Stimulated activated CD4-positive, alpha-beta T cell treated with anti-CD3 and anti-CD28 coated beads, TNF-alpha, amount 100 ng/mL, for 4 hours (primary cell): ENCODE measurements around the gene YIPF1.
"Not testable (repeated sequence)": the region's sequence is repeated elsewhere in the genome, so short reads cannot be mapped to it uniquely, and the experiment has no call there.

Experiments used
- DNase-seq, 3 experiments: peaks; one replicate each; pipeline ENCODE4 v3.0.0-alpha.2; 2020; ENCODE audit warnings: low read depth in 3 of 3

Gene YIPF1

DNA sequence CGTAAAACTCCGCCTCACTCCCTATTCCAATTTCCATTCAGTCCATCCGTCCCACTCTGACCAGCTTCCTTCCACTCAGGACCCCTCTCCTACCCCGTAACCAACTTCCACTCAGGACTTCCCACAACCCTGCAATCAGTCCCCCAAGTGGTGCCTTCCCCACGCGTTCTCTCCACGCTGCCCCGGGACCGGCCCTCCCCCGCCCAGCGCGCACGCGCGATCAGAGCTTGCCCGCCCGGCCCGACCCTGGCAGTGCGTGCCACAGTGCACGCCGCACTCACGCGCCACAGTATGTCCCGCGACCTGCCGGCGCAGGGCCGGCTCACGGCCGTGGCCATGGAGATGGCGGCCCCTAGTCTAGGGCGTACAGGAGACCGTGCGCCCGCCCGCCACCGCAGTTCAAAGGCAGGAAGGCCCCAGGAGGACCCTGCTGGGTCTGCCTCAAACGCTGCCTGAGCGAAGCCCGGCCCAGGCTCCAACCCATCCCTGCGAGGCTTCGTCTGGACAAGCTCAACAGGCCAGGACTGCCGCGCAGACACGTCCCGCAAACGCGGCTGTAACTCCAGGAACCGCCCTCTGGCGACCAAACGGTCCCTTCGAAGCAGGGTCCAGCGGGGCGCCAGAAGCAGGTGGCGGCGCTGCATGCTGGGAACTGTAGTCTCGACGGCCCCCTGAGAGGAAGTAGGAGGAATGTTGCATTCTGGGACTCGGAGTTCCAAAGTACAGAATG is 51.5 kb downstream of the YIPF1 start, which contains the start of gene NDC1:
Gene NDC1, minus strand, starts transcription at position 373 of the 730 bp plus-strand sequence. Its CDS starts 35 bp downstream, at position 338.
- DNase-seq, result peak; percentile 77 to 86 (median 83)

DNA sequence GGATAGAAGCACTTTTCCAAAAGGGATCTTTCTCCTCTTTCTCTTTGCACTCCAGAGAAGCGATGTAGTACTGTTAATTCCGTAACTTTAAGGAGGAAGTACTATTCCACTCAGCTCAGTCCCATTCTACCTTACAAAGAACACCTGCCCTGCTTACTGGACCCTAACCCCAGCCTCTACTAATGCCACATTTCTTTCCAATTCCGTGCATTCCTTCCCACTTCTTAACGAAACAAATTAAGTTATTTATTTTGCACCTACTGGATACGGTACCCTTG is 52.0 kb downstream of the YIPF1 start:
- no peak for DNase-seq

DNA sequence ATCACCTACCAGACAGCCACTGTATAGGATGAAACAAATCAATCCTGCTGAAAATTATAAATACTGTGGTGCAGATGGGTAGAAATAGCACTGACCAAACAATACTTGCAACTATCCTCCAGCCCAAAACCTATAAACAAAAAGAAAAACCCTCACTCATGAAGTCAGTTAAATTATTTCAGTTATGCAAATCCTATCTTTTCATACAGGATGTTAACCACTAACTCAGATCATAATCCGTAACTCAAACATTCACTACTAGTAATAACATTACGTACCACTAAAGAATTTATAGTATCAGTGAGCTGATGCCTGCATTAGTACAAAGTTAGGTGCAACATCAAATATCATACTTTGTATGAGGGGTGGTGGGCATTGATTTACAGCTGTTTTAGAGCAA is 54.1 kb downstream of the YIPF1 start:
- DNase-seq, result no peak

DNA sequence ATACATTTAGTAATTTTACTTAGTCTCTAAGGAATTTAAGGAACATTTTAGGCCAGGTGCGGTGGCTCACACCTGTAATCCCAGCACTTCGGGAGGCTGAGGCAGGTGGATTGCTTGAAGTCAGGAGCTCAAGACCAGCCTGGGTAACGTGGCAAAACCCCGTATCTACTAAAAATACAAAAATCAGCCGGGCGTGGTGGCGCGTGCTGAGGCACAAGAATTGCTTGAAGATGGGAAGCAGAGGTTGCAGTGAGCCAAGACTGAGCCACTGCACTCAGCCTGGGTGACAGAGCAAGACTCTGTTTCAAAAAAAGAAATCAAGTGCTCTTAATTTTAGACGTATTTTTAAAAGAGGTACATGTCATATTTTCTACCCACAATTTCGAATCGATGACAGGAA is 54.8 kb downstream of the YIPF1 start:
- DNase-seq, result no peak

DNA sequence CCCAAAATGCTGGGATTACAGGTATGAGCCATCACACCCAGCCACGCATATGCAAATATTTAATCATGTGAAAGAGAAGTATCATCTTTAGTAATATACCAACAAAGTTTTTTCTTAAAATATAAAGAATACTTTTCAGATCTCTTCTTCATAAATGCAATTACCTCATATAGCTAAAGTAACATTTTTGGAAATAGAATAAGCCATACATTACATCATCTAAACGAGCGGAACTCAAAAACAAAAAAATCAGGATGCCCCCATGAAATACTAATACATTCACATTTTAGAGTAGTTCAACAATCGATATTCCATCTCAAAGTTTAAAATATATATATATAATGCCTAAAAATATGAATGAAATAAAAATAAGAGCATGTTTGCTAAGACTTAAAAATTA is 56.2 kb downstream of the YIPF1 start:
- no peak for DNase-seq

DNA sequence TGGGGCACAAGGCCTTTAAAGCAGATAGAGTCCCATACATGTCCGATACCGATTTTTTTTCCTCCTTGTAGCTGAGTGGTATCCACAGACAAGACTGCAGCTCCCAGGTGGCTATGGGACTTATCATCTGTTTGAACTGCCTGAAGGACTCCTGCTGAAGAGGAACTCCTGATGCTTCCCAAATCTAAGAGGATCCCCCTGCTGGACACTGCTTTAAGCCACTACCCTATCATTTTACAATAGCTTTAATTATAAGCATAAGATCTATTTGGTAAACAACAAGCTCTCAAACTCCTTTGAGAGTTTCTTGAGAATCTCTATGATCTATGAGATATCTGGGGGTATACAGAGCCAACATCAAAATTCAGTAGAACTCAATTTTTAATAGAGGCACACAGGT is 63.2 kb downstream of the YIPF1 start:
- DNase-seq, result no peak

DNA sequence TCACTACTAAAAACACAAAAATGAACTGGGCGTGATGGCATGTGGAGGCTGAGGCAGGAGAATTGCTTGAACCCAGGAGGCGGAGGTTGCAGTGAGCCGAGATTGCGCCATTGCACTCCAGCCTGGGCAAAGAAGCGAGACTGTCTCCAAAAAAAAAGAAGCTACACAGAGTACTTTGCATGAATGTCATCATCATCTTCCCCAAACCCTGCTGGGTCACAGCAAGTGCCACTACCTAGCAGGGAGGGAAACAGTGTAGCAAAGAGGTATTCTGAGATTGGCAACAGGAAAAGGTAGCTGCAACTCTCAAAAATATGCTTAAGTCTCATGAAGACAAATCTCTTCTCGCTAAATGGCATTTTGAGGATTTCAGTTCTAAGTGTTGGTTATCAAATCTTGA is 64.3 kb downstream of the YIPF1 start:
- DNase-seq, result no peak

DNA sequence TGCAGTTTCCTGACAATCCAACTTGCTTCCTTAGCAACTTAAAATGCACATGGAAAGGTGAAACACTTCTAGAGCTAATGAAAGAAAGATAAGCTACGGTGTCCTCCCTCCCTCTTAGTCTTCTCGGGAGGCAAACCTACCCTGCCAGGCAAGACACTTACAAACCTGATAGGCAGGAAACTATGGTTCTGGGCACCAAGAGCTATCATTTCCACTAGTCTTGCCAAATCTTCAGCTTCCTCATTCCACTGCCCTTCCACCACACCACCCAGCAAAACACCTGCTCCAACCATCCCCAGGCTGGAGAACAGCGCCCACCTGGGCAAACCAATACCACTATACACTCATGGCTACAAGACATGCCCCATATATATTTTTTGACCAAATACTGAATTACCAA is 66.7 kb downstream of the YIPF1 start:
- no peak for DNase-seq

DNA sequence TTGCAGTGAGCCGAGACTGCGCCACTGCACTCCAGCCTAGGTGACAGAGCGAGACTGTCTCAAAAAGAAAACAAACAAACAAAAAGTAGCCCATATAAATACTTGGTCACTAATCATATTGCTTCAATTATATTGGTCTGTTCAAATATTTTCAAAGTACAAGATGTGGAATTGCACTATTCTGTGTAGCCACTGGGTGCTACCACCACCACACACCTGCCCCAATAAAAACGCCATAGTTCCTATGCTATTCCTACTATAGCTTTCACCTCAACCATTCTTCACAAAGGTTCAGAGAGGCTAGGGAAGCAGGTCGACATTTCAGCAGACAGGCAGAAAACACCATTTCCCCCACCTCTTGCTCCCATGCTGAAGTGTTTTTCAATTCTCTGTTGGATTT is 68.2 kb downstream of the YIPF1 start:
- DNase-seq, result no peak

DNA sequence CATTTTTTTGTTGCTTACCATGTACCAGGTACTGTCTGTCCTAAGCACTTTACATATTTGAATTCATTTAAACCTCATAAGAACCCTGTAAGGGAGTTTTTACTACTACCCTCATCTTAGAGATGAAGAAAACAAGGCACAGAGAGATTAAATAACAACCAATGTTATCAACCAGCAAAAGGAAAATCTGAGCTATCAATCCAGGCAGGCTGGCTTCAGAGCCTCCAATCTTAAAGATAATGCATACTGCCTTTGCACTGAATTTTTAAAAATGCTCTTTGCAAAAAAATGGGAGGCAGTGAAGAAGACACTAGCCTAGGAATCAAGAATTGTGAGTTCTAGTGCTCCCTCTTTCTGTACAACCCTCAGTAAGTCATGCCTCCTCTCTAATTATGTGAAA is 70.2 kb downstream of the YIPF1 start:
- no peak for DNase-seq

DNA sequence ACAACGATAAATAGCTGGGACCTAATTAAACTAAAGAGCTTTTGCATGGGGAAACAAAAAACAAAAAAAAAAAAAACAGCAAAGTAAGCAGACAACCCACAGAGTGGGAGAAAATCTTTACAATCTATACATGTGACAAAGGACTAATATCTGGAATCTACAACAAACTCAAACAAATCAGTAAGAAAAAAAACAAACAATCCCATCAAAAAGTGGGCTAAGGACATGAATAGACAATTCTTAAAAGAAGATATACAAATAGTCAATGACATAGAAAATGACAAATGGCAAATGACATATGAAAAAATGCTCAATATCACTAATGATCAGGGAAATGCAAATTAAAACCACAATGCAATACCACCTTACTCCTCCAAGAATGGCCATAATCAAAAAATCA is 73.0 kb downstream of the YIPF1 start:
- not testable (repeated sequence) for DNase-seq

DNA sequence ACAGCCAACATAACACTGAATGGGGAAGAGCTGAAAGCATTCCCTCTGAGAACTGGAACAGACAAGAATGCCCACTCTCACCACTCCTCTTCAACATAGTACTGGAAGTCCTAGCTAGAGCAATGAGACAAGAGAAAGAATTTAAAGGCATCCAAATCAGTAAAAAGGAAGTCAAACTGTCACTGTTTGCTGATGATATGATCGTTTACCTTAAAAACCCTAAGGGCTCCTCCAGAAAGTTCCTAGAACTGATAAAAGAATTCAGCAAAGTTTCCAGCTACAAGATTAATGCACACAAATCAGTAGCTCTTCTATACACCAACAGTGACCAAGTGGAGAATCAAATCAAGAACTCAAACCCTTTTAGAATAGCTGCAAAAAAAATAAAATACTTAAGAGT is 74.1 kb downstream of the YIPF1 start:
- not testable (repeated sequence) for DNase-seq

DNA sequence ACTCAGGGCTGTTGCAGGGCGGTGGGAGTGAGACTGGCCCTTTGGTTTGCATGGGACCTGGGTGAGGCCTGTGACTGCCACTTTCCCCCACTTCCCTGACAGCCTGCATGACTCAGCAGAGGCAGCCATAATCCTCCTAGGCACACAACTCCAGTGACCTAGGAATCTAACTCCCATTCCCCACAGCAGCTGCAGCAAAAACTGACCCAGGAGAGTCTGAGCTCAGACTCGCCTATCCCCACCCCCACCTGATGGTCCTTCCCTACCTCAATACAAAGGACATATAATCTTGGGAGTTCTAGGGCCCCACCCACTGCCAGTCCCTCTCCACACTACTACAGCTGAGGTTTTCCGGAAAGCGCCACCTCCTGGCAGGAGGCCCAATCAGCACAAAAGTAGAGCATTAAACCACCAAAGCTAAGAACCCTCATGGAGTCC is 78.2 kb downstream of the YIPF1 start:
- no peak for DNase-seq

DNA sequence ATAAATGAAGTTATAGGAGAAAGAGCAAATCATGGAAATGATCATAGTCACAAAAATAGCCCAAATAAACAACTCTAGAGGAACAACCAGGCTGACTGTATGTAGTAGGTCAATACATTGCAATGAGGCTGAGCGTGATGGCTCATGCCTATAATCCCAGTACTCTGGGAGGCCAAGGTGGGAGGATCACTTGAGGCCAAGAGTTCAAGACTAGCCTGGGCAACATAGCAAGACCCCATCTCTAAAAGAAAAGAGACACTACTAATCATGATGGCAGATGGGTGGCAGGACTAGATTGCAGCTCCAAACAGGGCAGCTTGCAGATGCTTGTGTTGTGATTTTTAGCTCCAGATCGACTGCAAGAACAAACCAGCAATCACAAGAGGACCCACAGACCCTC is 79.1 kb downstream of the YIPF1 start:
- DNase-seq, result no peak

DNA sequence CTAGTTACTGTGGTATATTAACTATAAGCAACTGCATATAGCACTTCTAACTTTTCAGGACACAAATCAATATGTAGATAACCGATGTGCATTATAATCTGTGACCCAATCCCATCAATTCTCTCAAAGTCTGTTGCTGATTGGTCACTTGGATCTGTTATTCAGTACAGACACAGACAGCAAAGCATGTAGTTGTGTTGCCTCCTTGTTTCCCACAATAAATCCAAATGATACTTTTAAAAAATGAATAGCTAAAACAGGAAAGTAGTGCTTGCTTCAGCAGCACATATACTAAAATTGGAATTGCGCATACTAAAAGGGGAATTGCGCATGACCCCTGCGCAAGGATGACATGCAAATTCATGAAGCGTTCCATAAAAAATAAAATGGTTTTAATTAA is 79.6 kb downstream of the YIPF1 start:
- no peak for DNase-seq

DNA sequence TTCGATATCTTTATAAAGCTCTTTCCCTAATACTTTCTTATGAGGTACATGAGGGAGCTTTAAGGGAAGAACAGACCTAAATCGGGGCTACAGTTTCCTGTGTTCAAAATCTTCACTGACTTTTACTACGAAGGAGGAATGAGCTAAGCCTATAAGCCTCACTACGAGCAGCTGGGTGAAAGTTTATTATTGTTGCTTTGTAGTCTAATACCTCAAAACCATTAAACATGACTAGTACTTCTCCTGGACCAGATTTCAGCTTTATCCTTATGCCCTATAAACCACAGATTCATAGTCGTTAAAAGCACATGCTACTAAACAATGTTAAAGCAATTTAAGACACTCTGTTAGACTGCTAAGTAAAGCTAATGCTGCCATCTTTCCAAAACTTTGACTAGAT is 81.7 kb downstream of the YIPF1 start:
- no peak for DNase-seq

DNA sequence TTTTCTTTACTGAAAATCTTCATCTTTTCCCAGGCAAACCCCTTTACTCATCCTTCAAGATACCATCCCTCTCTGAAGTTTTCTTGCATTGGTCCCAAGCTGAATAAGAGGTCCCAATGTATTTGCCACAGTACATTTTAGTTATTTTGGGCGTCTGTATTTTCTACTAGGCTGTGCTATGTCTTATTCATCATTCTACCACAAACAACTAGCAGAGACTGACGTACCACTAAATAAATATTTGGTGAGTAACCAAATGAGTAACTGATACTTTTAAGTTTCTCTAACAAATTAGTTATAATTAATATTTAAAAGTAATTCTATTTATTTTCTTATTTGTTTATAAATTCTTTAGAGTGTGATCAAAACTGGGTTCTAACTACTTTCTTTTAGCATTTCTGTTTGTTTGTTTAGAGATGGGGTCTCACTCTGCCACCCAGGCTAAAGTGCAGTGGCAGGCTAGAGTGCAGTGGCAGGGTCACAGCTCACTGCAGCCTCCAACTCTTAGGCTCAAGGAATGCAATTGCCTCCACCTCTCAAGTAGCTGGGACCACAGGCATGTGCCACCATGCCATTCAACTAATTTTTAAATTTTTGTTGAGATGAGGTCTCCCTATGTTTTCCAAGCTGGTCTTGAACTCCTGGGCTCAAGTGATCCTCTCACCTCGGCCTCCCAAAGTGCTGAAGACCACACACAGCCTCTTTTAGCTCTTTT is 84.6 kb downstream of the YIPF1 start:
- no peak for DNase-seq

DNA sequence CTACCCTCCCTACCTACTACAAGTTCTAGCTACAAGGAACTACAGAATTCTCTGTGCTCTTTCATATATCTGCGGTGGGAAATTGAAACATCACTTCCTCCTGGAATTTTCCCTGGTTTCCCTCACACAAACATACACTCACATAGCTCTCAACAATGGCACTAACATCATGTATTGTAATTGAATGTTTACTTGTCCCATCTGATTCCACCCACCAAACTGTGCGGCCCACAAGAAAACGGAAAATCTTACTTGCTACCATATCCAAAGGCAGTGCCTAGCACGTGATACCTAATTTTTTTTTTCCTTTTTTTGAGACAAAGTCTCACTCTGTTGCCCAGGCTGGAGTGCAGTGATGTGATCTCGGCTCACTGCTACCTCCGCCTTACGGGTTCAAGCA is 85.4 kb downstream of the YIPF1 start:
- no peak for DNase-seq
